GM21737 (cell line): ENCODE data around the gene TMEM151A.
"Not testable (repeated sequence)": the region's sequence is repeated elsewhere in the genome, so short reads cannot be mapped to it uniquely, and the experiment has no call there.

Experiments used
- ATAC-seq: cut with Tn5 transposase; IDR thresholded peaks from one replicate; pipeline ENCODE4 v1.9.1; 2021; ENCODE audit warnings: mild to moderate bottlenecking, moderate library complexity; ENCODE audit not compliant: unreplicated experiment

Gene TMEM151A

DNA sequence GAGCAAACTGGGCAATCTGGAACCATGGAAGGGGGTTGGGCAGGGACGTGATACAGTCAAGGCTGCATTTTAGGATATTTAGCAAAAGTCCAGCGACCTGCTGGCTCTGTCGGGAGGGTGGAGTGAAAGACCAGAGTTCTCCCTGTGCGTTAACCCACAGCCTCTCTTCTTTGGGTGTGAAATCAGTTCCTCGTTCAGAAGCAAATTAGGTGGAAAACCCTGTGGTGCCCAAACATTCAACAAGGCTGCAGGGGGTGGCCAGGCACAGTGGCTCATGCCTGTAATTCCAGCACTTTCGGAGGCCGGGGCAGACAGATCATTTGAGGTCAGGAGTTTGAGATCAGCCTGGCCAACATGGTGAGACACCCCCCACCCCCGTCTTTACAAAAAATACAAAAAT, 5.9 kb downstream of the TMEM151A start:
- no peak for ATAC-seq

DNA sequence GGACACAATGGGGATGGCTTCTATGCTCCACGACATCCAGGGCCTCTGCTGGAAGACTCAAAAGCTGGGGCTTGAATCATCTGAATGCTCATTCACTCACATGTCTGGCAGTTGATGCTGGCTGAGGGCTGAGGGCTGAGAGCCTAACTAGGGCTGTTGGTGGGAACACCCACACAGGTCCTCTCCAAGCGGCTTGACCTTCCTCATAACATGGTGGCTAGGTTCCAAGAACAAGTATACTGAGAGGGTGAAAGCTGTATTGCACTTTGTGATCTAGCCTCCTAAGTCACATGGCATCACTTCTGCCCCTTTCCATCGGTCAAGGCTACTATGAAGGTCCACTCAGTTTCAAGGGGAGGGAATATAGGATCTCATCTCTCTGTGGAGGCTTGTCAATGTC, 7.5 kb downstream of the TMEM151A start:
- ATAC-seq = no peak

DNA sequence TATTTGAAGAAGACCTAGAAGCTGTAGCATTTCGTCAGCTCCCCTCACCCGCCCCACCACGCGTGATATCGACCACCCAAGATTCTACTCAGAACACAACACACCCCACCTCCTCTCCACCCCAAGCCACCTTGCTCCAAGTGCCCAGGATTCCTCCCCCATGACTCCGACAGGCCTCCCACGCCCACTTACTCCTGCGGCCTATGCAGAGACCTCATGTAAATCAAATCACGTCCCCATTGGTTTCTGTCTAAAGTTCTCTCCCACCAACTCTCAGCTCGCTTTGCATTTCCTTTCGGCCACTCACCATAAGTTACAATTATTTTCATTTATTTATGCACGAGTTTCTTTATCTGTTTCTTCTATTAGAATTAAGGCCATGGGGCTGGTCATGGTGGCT, 11.0 kb downstream of the TMEM151A start:
- no peak for ATAC-seq

DNA sequence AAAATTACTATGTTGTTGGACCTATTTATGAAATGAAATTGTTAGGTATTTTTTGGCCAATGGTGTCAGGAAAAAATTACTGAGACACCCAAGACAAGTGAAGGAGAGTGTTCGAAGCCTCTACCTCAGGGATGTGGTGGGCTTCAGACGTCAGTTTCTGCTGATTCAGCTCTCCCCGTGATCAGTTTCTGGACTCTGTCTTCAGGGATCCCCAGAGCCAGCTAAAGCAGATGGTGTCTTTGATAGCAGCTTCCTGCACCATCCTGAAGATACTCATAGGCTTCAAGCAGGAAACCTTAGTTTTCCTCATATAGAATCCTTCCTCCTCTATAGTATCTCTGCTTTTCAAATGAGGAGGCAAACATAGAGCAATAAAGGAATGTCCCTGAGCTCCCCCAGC, 17.8 kb downstream of the TMEM151A start:
- no peak for ATAC-seq

DNA sequence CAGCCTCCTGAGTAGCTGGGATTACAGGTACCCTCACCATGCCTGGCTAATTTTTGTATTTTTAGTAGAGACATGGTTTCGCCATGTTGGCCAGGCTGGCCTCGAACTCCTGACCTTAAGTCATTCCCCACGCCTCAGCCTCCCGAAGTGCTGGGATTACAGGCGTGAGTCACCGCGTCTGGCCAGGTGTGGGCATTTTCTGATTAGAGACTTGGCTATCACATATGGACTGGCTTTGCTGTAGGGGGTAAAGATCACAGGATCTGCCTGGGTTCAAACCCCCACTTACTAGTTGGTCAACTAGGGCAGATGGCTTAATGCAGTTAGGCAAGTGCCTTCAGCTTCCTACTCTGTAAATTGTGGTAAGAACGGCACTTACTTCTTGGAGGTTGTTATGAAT, 18.6 kb downstream of the TMEM151A start:
- no peak for ATAC-seq

DNA sequence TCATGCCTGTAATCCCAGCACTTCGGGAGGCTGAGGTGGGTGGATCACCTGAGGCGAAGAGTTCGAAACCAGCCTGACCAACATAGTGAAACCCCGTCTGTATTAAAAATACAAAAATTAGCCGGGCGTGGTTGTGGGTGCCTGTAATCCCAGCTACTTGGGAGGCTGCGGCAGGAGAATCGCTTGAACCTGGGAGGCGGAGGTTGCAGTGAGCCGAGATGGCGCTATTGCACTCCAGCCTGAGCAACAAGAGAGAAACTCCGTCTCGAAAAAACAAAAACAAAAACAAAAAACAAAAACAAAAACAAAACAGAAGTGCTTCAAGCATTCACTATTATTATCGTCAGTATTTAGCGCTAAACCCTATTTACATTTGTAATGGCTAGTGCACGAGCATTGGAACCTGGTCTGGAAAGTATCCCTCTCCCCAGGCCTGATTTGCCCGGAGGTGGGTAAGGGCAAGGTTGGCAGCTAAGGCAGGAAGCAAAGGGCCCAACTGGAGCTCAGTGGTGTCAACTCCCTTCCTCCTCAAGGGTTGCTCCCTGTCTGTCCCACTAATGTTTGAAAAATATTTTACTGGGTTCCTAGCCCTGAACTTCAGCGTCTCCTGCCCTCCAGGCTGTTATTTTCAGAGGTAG, 19.2 kb downstream of the TMEM151A start:
- not testable (repeated sequence) for ATAC-seq

DNA sequence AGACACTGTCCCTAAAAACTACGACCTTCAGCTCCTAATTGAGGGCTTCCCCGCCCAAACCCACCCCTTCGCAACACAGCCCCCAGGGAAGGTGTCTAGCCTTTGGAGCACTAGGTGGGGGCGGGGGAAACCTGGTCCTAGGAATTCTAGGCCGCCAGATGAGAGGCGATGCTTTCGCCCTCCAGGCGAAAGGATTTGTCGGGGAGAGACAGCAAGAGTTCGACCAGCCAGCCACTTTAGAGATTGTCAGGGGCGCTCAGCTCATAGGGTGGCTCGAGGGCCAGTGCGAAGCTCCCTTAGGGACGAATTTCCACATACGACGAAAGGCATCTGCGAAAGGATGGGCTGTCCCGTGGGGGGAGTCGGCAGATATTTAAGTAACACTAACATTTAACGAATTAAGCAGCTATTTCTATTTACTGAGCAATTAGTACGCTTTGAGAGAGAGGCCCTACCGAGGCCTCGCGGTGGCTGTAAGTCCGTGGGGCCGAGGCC, 19.8 kb downstream of the TMEM151A start:
- ATAC-seq = no peak

DNA sequence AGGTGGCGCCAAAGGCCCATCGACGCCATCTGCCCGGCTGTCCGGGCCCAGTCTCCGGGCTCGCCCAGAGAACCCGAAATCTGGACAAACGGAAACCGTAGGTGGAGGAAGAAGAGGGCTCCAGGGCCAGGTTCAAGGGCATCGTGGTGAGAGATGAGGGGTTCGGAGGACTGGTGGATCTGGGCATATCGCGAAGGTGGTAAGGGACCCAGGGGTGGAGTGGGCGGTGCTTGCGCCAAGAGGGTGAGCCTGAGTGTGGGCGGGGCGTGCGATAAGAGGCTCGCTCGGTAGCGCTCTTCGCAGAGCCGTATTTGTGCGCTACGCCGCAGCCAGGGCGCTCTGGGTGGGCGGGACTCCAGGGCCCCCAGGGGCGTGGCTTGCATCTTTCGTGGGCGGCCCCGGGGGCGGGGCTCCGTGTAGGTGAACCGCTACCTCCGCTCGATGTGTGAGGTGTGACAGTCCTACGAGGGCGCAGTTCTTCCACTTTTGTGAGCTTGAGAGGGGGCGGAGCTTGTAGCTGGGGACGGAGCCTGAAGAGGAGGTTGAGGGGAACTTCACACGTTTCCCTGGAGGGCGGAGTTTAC, 20.4 kb downstream of the TMEM151A start:
- ATAC-seq = peak; percentile 60

DNA sequence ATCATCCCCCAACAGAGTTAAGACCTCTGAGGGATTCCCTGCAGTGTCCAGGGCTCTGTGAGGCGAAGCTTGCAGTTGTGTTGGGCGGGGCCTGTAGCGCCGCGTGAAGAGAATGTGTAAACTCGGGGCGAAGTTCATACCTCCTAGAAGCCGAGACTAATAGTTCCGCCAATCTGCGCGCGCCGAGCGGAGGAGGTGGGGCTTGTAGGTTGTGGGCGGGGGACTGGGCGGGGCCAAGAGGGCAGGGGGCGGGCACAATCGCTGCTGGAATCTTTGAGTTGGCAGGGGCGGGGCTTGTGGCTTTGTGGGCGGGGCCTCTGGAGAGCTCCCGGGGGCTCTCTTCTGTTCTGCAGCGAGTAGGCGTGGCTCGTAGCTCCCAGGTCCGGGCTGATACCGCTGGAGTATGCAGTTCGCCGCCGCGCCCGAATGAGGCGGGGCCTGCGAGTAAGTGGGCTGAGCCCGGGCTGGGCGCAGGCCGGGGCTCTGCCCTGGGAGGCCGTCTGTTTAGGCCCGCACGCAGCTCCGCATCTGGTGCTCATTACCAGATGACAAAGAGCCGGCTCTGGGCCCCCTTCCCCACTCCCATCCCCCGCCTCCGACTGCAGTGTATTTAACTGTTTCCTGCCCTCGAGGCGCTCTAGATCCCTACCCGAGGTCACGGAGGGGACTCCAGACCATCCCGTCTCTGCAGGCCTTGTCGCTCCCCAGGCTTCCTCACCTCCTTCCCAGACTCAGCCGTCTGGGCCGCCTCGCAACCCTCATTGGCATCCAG, 21.0 kb downstream of the TMEM151A start:
- peak; percentile 60 for ATAC-seq

DNA sequence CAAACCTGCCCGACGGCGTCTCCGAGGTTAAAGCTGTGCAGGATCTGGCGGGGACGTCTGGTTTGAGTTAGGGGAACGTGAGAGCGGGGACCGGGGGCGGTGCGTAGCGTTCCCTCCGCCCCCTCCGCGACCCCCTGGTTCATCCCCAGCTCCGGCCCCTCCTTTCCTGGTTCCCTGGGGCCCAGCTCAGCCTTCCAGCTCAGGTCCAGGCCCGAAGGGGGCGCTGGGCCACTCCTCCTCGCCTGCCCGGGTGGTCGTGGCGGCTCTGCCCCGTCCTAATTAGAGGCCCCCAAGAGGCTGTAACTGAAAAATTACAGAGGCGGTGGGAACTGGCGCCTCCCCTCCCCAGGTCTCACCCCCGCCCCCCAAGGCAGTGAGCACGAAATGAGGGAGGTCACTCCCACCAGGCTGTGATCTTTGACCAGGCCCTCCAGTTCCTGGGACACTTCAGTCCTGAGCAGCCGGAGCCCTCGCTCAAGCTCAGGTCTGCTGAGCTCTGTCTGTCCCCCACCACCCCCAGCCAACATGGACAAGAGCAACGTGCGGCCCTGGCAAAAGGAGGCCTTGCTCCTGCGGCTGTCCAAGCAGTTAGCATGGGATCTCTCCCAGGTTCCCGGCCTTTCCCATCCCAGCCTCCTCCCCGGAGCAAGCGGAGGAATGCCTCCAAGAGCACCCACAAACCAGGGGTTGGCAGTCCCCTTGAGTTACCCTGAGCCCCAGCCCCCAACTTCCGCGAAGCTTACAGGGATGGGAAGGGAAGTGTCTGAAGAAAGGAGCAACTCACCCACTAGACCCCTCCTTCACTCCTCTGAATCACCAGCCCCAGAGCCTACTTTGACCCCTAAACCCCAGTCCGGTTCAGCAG, 21.9 kb downstream of the TMEM151A start:
- ATAC-seq = no peak

DNA sequence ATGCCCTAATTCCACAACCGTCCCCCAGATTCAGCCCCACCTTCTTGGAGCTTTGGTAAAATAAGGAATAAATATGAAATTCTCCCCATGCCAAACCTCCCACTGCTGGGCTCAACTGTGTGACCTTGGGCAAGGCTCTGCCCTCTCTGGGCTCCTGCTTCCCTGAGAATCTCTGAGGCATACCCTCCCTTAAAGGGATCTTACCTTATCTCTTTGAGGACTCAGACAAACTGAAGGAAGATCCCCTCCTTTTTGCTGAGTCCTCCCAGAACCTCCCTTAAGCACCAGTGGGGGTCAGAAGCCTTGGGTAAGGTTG, 22.4 kb downstream of the TMEM151A start:
- ATAC-seq = no peak

DNA sequence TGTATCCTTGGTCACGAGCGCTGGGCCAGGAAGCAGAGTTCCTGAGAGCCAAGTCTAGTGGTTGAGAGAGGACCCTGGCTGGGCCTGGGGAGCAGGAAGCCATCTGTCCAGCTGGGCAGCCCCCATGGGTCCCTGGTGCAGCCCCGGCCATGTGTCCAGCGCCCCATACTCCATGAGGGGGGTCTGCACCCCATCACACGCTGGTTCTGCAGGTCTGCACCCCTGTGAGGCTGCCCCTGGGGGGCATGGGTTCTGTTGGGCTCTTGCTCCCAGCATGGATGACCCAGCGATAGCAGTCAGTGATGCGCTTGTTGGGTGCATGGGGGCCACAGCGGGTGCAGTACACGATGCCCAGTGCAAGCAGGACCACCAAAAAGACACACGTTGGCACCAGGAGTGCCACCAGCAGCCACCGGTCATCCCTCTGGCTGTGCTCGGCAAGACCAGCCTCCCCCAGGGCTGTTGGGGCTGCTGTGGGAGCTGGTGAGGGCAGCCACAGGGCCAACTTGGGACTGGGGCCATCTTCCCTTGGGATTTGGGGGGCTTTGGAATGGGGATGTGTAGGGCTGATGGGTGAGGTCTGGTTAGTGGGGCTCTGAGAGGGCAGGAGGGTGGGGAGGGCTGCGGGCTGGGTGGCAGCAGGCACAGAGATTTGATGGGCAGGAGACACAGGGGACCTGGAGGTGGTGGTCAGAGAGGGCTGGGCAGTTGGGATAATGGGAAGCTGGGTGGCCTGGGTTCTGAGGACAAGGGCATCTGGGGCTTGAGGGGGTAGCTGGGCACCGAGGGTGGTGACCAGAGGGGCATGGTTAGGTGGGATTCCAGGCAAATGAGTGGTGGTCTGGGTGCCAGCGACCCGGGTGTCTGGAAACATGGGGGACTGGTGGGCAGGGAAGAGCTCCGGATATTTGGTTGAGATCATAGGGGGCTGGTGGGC, 23.1 kb downstream of the TMEM151A start:
- ATAC-seq = no peak

DNA sequence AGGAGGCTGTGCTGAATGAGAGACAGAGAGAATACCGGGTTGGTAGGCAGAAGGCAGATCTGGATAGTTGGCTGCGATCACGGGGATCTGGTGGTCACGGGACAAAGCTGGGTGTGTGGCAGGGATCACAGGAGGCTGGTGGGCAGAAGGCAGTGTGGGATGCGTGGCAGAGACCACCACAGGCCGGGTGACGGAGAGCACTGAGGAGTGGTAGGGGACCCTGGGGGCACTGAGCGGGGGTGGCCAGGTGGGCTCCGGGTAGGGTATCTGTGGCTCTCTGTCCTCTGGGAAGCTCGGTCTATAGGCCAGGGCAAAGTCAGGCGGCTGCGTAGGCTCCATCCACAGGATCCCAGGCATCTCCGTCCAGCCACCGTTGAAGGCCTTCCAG, 23.8 kb downstream of the TMEM151A start:
- ATAC-seq = no peak

DNA sequence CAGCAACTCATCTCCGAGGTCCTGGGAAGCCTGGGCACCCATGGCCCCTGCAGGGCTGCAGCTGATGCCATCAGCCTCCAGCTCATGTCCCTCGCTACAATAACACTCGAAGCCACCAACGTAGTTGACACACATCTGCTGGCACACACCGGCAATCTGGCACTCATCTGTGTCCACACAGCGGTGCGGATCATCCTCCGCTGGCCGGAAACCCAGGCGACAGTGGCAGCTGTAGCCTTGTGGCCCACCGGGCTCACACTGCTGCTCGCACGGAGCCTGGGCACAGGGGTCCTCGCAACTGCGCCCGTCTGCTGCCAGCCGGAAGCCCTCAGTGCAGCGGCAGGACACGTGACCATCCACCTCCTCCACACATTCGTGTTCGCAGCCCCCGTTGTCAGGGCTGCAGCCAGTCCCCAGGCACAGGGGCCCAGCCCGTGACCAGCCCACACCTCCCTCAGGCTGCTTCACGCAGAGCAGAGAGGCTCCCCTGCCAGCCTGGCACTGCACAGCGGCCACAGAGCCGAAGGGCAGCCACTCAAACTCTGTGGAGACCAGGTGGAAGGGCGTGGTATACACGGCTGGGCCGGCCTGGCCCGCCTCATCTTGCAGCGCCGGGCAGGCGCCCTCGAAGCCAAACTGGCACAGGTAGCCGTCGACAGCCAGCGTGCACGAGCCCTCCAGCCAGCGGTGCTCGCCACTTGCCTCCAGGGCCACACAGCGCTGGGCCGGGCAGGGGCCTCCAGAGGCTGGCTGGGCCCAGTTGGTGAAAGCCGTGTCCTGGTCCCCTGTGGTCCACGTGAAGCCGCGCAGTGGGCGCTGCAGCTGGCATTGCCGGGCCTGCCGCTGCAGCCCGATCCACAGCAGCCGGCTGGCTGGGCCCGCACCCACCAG, 24.5 kb downstream of the TMEM151A start:
- ATAC-seq = no peak

DNA sequence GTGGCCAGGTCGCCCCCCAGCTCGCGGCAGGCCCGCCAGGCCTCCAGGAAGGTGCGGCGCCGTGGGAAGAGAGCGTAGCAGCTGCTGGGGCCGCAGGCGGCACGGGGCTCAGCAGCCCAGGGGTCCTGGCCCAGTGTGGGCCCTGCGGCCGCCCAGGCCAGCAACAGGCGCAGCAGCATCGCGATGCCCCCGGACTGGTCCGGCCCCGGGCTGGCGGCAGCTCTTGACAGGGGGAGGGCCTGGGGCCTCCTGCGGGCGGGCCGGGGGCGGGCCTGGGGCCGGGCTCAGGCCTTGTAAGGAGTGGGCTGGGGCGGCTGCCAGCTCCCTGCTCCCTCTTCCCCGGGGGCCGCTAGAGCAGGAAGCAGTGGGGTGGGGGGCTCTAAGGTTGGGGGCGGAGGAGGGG, 25.2 kb downstream of the TMEM151A start, which contains the start of gene CD248:
Gene CD248 (minus strand): TSS at position 196 of the 403 bp plus-strand sequence. CDS start 17 bp downstream, at position 179.
- no peak for ATAC-seq

DNA sequence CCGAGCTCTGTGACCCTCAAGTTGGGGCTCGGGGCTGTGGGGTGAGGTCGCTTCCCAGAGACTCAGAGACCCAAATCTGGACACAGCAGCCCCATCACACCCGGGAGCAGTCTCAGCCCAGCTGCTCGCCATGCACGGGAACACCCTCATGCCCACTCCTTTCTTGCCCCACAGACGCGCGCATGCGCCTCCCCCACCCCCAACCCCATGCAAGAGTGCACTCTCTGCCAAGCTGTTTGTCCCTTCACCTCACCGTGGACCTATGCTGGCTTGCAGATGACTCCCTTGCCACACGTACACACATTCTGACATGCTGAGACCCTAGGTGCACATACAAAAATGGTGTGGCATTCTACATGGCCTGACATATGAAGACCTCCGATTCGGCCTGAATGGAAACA, 25.6 kb downstream of the TMEM151A start:
- no peak for ATAC-seq

DNA sequence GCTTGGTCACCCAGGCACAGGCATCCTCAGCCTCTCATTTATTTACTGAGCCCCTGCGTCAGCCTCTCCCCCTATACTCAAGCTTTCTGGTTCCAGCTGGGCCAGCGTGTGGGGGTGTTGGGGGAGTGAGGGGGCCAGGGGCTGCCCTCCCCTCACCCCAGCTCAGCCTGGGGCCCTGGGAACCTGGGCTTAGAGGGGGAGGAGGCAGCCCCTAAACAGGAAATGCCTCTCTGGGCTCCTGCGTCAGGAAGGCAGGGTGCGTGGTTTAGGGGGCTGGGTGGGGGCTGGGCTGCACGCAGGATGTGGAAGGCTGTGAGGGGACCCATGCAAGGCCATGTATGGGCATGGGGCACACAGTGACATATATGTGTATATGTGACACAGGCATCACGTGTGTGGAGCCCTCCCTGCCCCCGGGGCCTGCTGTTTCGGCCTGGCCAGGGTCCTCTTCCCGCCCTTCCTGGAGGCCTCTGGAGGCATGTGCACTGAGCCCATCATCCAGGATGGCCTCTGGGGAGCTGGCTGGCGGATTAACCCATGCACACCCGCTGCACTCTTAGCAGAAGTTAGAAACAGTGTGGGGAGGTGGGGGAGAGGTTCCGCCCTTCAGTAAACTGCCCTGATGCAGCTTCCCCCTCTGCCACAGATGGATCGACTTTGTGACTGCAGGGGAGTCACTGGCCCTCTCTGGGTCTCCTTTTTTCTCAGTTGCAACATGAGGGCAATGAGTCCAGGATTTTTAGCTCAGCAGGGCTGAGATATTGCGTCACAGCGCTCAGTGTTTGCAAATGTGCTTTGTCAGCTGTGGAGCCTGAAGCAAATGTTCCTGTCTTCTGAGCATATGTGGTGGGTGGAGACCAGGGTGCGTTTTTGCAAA, 26.3 kb downstream of the TMEM151A start:
- no peak for ATAC-seq

DNA sequence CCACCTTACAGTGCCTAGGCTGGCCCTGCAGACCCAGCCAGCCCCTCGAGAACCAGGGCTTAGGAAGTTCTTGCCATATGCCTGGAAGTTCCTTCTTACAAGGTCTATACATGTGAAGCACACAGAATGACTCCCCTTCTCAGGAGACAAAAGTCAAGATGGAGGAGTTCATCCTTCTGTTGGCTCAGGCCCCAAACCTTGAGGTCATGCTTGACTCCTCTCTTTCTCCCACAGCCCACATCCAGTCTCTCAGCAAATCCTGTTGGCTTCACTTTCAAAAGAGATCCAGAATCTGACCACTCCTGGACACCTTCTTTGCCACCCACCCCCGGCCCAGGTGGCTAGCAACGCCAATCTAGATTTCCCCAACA, 26.9 kb downstream of the TMEM151A start:
- no peak for ATAC-seq
